ENCODE results near the gene NR1H2.
"Not testable (repeated sequence)": the region's sequence is repeated elsewhere in the genome, so short reads cannot be mapped to it uniquely, and the experiment has no call there.

The NR1H2 gene

DNA sequence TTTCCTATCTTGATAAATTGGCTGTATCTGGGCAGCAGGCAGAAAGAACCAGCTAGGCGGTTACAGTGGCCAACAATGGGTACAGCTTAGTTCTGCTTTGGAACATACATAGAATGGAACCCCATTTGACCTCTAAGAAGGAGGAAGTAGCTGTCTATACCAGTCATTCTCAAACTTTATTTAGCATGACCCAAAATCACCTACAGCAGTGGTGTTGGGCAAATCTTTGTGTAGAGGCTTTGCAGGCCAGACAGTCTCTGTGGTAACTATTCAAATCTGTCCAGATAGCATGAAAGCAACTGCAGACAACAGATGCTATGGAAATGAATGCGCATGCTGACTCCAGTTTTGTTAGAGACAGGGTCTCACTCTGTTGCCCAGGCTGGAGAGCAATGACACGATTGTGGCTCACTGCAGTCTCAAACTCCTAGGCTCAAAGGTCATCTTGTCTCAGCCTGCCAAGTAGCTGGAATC lies 35.1 kb upstream of the NR1H2 start:
- no peak for DNase-seq (ENCODE audit: low read depth)
- no peak overlapping the region for H3K4me3 ChIP-seq (ENCODE audit: low read depth, low read length)

DNA sequence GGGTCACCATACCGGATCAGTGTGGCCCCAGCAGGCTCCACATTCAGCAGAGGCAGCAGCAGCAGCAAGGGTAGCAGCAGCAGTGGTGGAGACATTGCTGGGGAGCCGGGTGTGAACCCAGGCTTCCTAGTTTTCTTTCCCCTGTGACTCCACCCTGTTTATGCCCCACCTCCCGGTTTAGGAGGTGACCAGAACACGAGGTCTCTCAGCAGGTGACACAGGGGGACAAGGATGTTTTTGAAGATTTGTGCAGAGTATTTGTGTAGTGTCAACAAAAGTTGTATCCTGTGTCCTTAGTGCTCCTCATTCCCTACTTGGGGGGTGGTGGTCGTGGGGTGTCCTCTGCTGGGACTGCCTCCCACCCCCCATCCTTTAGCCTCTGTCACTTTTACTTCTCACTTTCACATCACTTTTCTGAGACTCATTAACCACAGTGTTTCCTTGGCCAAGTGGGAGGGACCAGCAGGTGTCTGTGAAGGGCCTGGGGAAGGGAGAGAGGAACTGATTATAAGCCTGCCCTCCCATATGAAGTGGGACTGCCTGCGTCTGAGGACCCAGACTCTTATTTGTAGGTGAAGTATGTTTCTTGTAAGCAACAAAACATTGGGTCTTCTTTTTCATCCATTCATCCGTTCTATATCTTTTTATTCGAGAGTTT lies 31.5 kb upstream of the NR1H2 start:
- no peak overlapping the region for H3K4me3 ChIP-seq (ENCODE audit: low read depth, low read length)
- no peak for DNase-seq (ENCODE audit: low read depth)

DNA sequence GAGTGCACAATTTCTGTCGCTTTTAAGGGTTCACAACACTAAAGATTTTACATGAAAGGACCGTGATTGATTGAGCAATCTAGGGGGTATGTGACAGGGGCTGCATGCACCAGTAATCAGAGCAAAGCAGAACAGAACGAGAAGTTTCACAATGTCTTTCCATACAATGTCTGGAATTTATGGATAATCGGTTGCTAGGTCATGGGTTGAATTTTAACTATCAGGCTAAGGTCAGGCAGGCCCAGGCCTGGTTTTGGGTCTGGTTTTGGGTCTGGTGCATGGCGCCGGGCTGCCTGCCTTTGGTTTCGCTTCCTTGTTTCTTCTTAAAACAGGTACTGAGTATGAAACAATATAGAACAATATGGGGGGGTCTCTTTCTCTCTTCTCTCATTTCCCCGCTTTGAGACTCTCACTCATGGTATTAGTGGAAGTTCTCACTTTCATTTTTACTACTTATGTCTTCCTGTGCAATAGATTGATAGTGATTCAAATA lies 29.1 kb upstream of the NR1H2 start:
- H3K4me3 ChIP-seq (ENCODE audit: low read depth, low read length); DNase-seq (ENCODE audit: low read depth): not testable (repeated sequence)

DNA sequence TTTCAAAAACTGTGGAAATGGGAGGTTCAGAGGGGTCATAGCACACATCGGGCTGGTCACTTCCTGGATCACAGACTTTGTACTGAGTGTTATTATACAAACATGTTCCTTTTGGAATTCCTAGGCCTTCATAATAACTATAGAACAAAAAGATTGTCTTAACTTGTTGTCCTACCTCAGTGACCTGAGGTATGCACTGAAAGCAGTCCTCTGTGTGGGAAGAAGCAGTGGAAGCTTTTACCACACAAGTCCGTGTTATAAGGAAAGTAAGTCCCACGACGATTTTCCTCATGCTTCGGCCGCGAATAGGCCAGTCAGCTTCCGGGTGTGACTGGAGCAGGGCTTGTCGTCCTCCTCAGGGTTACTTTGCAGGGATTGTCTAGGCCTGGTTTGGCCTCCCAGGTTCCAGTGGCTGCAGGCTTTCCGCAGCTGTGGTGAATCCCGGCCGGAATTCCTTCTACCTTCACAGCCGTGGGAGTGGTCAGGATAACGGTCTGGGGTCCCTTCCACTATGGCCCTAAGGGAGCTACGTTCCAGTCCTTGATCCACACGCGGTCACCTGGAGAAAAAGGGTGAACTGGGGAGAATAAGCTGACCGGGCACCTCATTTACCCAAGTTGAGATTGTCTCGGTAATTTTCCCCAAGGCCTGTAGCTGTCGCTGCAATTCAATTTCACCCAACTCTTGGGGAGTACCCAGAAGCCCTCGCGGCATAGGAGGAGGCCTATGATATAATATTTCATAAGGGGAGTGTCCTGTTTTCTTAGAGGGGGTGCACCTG lies 26.8 kb upstream of the NR1H2 start:
- DNase-seq (ENCODE audit: low read depth), result no peak
- H3K4me3 ChIP-seq (ENCODE audit: low read depth, low read length), result no peak overlapping the region

DNA sequence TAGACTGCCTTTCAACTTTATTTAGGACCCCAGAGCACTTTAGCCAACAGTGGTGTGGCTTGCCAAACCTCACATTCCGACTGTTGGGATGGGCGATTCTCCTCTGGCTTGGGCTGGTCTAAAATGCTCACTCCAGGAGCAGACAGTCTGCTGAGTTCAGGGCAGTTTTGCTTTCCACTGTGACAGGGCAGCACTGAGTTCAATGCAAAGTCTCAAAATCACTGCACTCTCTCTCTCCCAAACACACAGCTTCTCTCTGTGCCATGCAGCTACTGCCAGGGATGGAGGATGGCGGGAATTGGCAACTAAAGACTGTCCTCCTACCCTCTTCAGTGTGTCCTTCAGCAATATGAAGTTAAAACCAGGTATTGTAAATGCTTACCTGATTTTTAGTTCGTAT lies 24.0 kb upstream of the NR1H2 start:
- DNase-seq (ENCODE audit: low read depth), result no peak
- no peak overlapping the region for H3K4me3 ChIP-seq (ENCODE audit: low read depth, low read length)

DNA sequence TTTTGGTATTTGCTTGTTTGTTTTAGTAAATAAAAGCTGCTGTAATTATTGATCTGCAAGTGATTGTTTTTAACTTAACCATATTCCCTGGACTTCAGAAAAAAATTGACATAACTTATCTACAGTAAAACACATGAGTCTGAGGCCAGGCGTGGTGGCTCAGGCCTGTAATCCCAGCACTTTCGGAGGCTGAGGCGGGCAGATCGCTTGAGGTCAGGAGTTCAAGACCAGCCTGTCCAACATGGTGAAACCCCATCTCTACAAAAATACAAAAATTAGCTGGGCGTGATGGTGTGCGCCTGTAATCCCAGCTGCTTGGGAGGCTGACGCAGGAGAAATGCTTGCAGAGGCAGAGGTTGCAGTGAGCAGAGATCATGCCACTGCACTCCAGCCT lies 22.8 kb upstream of the NR1H2 start:
- H3K4me3 ChIP-seq (ENCODE audit: low read depth, low read length); DNase-seq (ENCODE audit: low read depth): not testable (repeated sequence)

DNA sequence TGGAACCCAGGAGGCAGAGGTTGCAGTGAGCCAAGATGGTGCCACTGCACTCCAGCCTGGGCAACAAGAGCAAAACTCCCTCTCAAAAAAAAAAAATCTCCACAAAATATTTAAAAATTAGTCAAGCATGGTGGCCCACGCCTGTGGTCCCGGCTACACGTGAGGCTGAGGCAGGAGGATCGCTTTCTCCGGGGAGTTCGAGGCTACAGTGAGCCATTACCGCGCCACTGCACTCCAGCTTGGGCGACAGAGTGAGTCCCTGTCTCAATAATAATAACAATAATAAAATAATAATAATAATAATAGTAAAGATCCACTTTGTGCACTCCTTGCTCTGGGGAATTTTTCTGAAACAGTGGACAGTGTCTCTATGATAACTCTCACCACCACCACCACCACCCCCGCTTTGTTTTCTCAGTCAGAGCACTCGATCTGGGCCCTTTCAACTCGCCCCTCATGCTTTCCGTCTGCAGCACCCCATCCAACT lies 19.5 kb upstream of the NR1H2 start:
- DNase-seq (ENCODE audit: low read depth), result no peak
- no peak overlapping the region for H3K4me3 ChIP-seq (ENCODE audit: low read depth, low read length)

DNA sequence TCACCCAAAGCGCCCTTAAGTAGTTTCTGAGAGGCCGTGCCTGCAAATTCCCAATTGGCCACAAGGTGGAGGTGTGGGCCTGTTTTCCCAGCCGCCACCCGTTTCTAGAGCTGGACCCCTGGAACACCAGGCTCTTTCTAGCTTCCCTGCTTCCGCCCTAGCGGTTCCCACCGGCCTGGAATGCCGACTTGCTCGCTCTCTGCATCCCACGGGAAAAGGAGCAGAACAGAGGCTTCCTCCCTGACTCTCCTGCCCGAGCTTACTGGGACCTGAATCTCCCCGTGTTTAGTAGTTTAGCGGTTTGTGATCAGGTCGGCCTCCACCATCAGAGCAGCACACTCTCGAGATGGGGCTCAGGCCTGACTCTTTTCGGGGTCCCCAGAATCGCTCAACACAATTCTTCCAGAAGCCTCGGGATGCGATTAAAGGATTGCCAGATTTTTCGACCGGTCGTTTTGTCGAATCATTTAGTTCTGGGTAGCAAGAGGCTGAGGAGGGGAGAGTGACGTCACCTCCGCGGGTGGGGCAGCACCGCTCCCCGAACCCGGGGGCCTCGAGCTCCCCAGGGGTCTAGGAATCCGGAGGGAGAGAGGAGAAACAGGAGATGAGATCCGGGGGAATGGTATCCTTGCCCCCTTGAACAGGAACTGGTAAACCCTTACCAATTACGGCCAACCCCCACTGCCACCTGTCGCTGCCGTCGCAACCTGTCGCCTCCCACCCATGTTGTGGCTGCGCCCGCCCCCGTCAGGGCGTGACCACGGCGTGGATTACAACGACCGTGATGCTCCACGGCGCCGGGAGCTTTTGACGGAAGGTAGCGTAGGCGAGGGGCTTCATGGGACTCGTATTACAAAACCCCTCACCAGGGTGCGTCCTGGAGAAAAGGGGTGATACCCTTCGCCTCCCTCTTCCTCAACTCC lies 18.8 kb upstream of the NR1H2 start:
- peak overlapping the region; percentile 38 for H3K4me3 ChIP-seq (ENCODE audit: low read depth, low read length)
- no peak for DNase-seq (ENCODE audit: low read depth)

DNA sequence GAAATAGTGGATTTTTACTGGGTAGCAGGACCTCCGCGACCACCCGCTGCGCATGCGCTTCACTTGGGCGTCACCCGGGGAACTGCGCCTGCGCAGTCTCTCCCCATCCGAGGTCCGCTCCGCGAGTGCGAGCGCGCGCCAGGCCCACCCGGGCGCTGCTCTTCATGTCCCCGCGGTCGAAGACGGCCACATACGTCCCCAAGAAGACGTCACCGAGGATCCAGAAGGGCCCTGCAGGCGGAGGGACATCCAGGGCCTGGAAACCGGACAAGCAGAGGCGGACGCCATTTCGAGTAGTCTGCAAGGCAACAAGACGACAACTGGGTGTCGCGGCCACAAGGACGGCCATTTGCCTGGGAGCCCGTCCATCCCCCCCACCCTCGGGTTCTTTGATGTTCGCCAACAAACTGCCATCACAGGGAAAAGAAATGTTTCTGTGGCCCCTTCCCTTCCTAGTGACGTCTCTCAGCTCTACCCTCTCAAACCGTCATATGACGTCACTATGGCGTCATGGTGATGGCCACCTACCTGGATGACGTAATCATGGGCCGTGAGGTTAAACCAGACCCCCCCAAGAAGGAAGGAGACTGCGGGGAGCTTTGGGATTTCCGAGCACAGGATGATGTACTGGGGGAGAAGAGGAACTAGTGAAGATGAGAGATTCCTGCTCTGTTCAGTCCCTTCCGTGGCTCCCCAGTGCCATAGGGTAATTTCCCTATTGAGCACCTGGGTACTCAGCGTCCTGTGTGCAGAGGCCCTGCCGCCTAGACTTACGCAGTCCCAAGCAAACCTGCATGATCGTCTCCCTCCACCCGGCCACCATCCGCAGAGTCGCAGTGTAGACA lies 17.6 kb upstream of the NR1H2 start:
- DNase-seq (ENCODE audit: low read depth), result no peak
- peak overlapping the region; percentile 46 for H3K4me3 ChIP-seq (ENCODE audit: low read depth, low read length)

DNA sequence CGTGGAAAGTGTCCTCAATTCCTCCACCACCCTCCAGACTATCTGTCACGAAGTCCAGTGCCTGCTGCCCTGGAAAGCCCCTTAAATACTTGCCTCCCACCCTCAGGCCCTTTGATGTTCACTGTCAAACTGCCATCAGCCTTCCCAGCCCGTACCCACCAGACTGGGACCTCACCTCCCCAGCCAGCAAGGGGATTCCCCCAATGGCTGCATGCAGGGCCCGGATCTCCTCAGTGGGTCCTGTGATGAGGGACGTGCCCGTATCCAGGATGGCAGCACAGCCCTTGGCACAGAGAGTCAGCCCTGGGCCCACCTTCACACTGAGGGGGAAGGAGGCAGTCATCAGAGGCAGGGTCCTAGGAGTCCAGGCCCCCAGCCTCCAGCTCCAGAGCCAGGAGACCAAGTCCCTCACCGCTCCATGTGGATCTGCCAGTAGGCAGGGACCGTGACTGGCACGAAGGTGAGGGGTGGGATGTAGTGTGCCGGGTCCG lies 16.9 kb upstream of the NR1H2 start:
- DNase-seq (ENCODE audit: low read depth), result no peak

DNA sequence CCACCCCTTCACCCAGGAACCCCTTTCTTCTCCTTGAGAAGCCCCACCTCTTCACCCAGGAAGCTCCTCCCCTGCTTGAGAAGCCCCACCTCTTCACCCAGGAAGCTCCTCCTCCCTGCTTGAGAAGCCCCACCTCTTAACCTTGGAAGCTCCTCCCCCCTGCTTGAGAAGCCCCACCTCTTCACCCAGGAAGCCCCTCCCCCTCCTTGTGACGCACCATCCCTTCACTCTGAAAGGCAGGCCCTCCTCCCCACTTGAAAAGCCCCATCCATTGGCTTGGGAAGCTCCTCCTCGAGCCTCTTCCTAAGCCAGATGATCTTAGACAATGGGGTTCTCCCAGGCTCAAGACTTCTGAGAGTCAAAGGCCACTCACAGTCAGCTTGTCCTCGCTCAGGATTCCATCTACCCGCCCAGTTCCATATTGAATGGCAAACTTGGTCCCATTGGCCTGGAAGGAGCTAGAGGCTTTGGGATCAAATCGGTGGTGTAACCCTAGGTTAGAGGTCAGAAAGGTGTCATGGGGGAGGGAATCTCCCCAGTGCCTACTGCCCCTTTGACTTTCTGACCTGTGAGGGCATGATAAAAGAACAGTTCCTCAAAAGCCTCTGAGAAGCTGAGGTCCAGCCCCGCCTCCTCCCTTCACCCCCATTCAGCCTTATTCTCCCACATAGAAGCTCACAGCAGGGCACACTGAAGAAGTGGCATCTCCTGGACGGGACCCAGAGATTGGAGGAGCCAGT lies 14.8 kb upstream of the NR1H2 start:
- H3K4me3 ChIP-seq (ENCODE audit: low read depth, low read length), result no peak overlapping the region
- DNase-seq (ENCODE audit: low read depth), result no peak

More for the DNA sequence above, 16.9 kb upstream of the NR1H2 start:
- H3K4me3 ChIP-seq (ENCODE audit: low read depth, low read length), result no peak overlapping the region

DNA sequence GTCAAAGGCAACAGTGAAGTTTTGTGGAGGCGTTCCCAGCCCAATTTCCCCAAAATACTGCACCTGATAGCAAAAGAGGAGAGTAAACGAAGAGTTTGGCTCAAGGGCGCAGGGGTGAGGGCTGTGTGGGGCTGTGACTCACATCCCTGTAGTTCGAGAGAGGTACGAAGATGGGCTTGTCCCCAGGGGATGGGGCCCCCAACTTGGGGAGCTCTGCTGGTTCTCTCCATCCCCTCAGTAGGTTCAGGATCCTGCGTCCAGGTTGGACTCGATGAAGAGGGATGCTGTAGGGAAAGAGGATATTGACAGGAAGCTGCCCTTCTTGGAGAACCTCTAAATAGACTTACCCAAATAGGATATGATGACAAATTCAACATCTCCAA lies 14.2 kb upstream of the NR1H2 start:
- DNase-seq (ENCODE audit: low read depth), result no peak
- no peak overlapping the region for H3K4me3 ChIP-seq (ENCODE audit: low read depth, low read length)

DNA sequence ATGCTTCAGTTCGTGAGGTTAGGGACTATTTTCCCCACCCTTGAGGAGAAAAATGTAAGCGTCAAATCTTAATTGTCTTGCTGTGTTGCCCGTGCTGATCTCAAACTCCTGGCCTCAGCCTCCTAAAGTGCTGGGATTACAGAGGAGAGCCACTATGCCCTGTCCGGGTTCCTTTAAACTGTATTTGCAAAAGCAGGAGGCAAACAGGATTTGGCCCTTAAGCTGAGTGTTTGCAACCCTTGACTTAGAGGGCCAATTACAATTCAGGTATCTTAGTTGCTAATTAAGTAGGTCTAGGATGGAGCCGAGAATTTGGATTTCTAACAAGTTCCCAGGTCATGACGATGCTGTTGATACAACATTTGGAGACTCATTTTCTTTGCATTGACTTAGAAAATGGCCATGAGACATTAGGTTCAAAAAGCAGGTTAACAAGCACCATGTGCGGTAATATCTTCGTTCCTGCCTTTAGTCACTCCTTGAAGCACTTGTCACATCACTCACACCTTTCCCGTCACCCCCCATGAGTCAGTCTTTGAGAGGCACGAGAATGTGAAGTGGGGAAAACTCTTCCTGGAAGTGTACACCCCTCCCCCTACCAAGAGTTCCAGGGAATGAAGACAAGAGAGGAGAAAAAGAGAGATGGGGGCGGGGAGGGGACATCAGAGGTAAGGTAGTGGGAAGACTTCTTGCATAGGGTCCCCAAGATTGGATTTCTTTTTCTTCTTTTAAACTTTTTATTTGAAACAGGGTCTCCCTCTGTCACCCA lies 13.4 kb upstream of the NR1H2 start:
- no peak for DNase-seq (ENCODE audit: low read depth)
- H3K4me3 ChIP-seq (ENCODE audit: low read depth, low read length), result no peak overlapping the region

DNA sequence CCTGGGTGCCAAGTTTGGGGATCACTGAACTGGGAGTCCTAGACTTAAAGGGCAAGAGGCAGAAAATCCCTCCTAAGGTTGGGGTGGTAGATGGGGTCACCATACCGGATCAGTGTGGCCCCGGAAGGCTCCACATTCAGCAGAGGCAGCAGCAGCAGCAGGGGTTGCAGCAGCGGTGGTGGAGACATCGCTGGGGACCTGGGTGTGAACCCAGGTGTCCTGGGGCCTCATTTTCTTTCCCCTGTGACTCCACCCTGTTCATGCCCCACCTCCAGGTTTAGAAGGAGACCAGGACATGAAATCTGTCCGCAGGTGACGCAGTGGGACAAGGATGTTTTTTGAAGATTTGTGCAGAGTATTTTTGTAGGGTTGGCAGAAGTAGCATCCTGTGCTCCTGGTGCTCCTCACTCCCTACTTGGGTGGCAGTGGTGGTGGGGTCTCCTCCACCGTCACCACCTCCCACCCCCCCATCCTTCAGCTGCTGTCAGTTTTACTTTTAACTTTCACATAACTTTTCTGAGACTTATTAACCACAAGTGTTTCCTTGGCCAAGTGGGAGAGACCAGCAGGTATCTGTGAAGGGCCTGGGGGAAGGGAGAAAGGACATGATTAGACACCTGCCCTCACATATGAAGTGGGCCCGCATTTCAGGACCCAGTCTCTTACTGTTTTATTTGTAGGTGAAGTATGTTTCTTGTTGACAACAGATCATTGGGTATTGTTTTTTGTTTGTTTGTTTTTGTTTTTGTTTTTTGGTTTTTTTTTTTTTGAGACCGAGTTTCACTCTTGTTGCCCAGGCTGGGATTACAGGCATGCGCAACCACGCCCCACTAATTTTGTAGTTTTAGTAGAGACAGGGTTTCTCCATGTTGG lies 10.6 kb upstream of the NR1H2 start, which contains the start of gene NAPSA:
Gene NAPSA, minus strand, starts transcription at position 206 of the 873 bp plus-strand sequence. Its CDS starts 18 bp downstream, at position 188.
- H3K4me3 ChIP-seq (ENCODE audit: low read depth, low read length), result no peak within 1 kb of the TSS
- no peak for DNase-seq (ENCODE audit: low read depth)

DNA sequence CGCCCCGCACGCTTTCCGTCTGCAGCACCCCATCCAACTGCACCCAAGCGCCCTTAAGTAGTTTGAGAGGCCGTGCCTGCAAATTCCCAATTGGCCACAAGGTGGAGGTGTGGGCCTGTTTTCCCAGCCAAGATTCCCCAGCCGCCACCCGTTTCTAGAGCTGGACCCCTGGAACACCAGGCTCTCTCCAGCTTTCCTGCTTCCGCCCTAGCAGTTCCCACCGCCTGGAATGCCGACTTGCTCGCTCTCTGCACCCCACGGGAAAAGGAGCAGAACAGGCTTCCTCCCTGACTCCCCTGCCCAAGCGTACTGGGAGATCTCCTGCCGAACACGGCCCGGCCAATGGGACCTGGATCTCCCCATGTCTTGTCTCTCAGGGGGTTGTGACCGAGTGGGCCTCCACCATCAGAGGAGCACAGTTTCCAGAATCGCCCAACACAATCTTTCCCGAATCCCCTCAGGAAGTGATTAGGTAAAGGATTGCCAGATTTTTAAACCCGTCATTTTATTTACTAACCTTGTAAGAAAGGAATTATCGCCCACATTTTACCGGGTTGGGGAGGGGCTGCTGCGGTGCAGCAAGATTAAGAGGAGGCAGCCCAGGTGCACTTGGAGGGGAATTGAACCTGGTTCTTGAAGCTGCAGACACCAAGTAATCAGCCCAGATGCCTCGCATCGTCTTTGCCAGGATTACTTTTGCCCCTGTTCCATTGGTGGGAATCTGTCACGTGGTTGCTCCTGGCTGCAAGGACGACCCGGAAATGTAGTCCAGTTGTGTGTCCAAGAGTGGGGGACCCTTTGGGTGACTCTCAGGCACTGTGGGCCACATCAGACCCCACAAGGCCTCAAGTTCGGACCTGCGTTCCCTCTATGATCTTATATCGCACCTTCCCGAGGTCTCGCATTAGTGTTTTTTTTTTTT lies 7.3 kb upstream of the NR1H2 start:
- peak overlapping the region; percentile 77 for H3K4me3 ChIP-seq (ENCODE audit: low read depth, low read length)
- no peak for DNase-seq (ENCODE audit: low read depth)
